CD4-positive, alpha-beta T cell (primary cell): Measurements from ENCODE around the gene NHSL2. TPM values are rescaled to one million over a fixed set of nuclear protein-coding genes. Genes with fewer than 3 reads are reported as not detected.

ENCODE experiments used
- ATAC-seq: fragments of 200-7000 bp; cut with Tn5 transposase; one replicate; pipeline ENCODE4 v1.10.0; 2022; ENCODE audit warnings: mild to moderate bottlenecking; ENCODE audit not compliant: poor library complexity
- CTCF ChIA-PET: fragments of 350-600 bp; sonication (Branson Sonifier 250); formaldehyde crosslinking; loops from one replicate; lab custom pipeline; 2021; ENCODE audit warnings: antibody characterized with exemption, inconsistent platforms; lab: Charles Lee
- POLR2A ChIA-PET: fragments of 350-600 bp; sonication (Branson Sonifier 250); formaldehyde crosslinking; loops from one replicate; lab custom pipeline; 2021; ENCODE audit warnings: antibody characterized with exemption, inconsistent platforms; lab: Charles Lee
- DNase-seq, 14 experiments: peaks; one replicate each; pipeline ENCODE4 v3.0.0-alpha.2; 2013 to 2020; ENCODE audit warnings: mixed read lengths in 2 of 14
- H3K27ac ChIP-seq, 2 donors: one replicate each; pipeline versions ENCODE4 v1.5.1 to v1.7.0; 2013; ENCODE audit warnings: low read length in 2 of 2, low read depth in 1 of 2, mild to moderate bottlenecking in 1 of 2
- H3K27me3 ChIP-seq, 2 experiments: 1 replicate in 1 of 2; 2 replicates in 1 of 2; pipeline versions ENCODE4 v1.6.1 to v1.7.0; 2013; ENCODE audit warnings: low read length in 2 of 2, control low read depth in 1 of 2, mild to moderate bottlenecking in 1 of 2, moderate library complexity in 1 of 2; ENCODE audit not compliant: insufficient read depth in 2 of 2, control insufficient read depth in 1 of 2
- H3K36me3 ChIP-seq: one replicate; pipeline ENCODE4 v1.6.1; 2013; ENCODE audit warnings: low read length, control low read depth; ENCODE audit not compliant: insufficient read depth
- H3K4me1 ChIP-seq: one replicate; pipeline ENCODE4 v1.6.1; 2013; ENCODE audit warnings: low read length, control low read depth; ENCODE audit not compliant: insufficient read depth
- H3K4me3 ChIP-seq: one replicate; pipeline ENCODE4 v1.5.1; 2013; ENCODE audit warnings: mild to moderate bottlenecking, low read length, moderate library complexity
- H3K9me3 ChIP-seq, 2 experiments: 1 replicate in 1 of 2; 2 replicates in 1 of 2; pipeline versions ENCODE4 v1.6.1 to v1.7.0; 2013; ENCODE audit warnings: low read length in 2 of 2, mild to moderate bottlenecking in 2 of 2, control low read depth in 1 of 2, moderate library complexity in 1 of 2; ENCODE audit not compliant: control insufficient read depth in 1 of 2, insufficient read depth in 1 of 2
- H3K27ac Mint-ChIP-seq: one replicate; pipeline ENCODE4 v1.8.0; 2020; ENCODE audit warnings: mixed read lengths
- H3K27me3 Mint-ChIP-seq: one replicate; pipeline ENCODE4 v1.8.0; 2021; ENCODE audit warnings: mixed read lengths
- H3K36me3 Mint-ChIP-seq: one replicate; pipeline ENCODE4 v1.8.0; 2021; ENCODE audit warnings: low read depth, mixed read lengths
- H3K4me1 Mint-ChIP-seq: one replicate; pipeline ENCODE4 v1.8.0; 2021; ENCODE audit warnings: low read depth, mixed read lengths
- H3K4me3 Mint-ChIP-seq: one replicate; pipeline ENCODE4 v1.8.0; 2020; ENCODE audit warnings: mild to moderate bottlenecking, mixed read lengths
- H3K9me3 Mint-ChIP-seq: one replicate; pipeline ENCODE4 v1.8.0; 2020; ENCODE audit warnings: mixed read lengths
- CTCF ChIP-seq: fragments of 200-600 bp; IDR thresholded peaks from one replicate; pipeline ENCODE4 v1.8.0; 2022; ENCODE audit warnings: antibody characterized with exemption, mild to moderate bottlenecking
- intact Hi-C, 2 experiments: fragments of 100-400 bp; cut with DNase I in 1 of 2; cut with micrococcal nuclease in 1 of 2; formaldehyde crosslinking; loops; one replicate each; pipeline versions ENCODE4 v1.15.1 to v1.9.0; 2023 to 2025; cut with DNase I, micrococcal nuclease
- total RNA-seq, 174 experiments: library from RNA in 2 of 174; stranded (reverse) in 2 of 174; gene quantifications; one replicate each; pipeline ENCODE4 v1.2.3 and lab custom pipeline; 2021 to 2026

NHSL2 gene
- total RNA-seq, 2 experiments from 2014 or later, result 1.3 to 1.5 TPM

DNA sequence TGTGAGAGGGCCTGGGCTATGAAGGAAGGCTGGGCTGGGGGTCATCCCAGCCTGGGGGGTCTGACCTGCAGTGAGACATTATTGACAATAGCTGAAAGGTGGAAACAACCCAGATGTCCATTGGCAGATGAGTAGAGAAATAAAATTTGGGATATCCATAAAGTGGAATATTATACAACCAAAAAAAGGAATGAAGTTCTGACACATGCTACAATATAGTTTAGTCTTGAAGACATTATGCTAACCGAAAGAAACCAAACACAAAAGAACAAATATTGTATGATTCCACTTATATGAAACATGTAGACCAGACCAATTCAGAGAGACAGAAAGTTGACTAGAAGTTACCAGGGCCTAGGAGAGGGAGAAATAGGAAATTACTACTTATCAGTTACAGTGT is 176.3 kb downstream of the NHSL2 start:
- CTCF ChIA-PET, result no interaction called here
- POLR2A ChIA-PET, result no interaction called here
- Mint-ChIP-seq H3K4me3 (no peak overlapping the region), H3K9me3 (no peaks in the 10 kb centered on the region), H3K36me3 (no peaks in the 10 kb centered on the region), H3K4me1 (no peaks in the 10 kb centered on the region), H3K27me3 (peaks cover 3% of the 10 kb centered on the region), H3K27ac (no peak overlapping the region)
- Histone ChIP-seq H3K36me3 (no peaks in the 10 kb centered on the region), H3K9me3 (no peaks in the 10 kb centered on the region), H3K4me1 (no peaks in the 10 kb centered on the region), H3K27ac (no peak overlapping the region), H3K27me3 (no peaks in the 10 kb centered on the region), H3K4me3 (no peak overlapping the region)
- intact Hi-C loops, result no loop called here
- no peak for DNase-seq
- no peak for TF ChIP-seq CTCF
- no peak for ATAC-seq

GRCh38 chrX:72088761-72089160 is 178.1 kb downstream of the NHSL2 start:
- no peak for ATAC-seq
- no peak overlapping the region for H3K27ac Mint-ChIP-seq

GRCh38 chrX:72089254-72089653 is 178.6 kb downstream of the NHSL2 start:
- CTCF ChIA-PET, result no interaction called here
- H3K4me3 Mint-ChIP-seq, result no peak overlapping the region
- no peak for DNase-seq
- Histone ChIP-seq H3K4me3 (no peak overlapping the region), H3K36me3 (no peaks in the 10 kb centered on the region), H3K27ac (no peak overlapping the region), H3K9me3 (no peaks in the 10 kb centered on the region), H3K27me3 (no peaks in the 10 kb centered on the region), H3K4me1 (no peaks in the 10 kb centered on the region)
- ATAC-seq, result no peak
- H3K27ac Mint-ChIP-seq, result no peak overlapping the region
- no peak for TF ChIP-seq CTCF
- intact Hi-C loops, result no loop called here
- H3K9me3 Mint-ChIP-seq, result no peaks in the 10 kb centered on the region
- no peaks in the 10 kb centered on the region for H3K4me1 Mint-ChIP-seq
- peaks cover 8% of the 10 kb centered on the region for H3K27me3 Mint-ChIP-seq
- H3K36me3 Mint-ChIP-seq, result no peaks in the 10 kb centered on the region
- POLR2A ChIA-PET, result no interaction called here

More at GRCh38 chrX:72088761-72089160, 178.1 kb downstream of the NHSL2 start:
- ChIA-PET CTCF (no interaction called here), POLR2A (no interaction called here)
- Mint-ChIP-seq H3K36me3 (no peaks in the 10 kb centered on the region), H3K4me1 (no peaks in the 10 kb centered on the region), H3K4me3 (no peak overlapping the region), H3K27me3 (peaks cover 8% of the 10 kb centered on the region), H3K9me3 (no peaks in the 10 kb centered on the region)
- Histone ChIP-seq H3K4me1 (no peaks in the 10 kb centered on the region), H3K4me3 (no peak overlapping the region), H3K27me3 (no peaks in the 10 kb centered on the region), H3K36me3 (no peaks in the 10 kb centered on the region), H3K9me3 (no peaks in the 10 kb centered on the region), H3K27ac (no peak overlapping the region)
- DNase-seq, result no peak
- TF ChIP-seq CTCF, result no peak
- intact Hi-C loops, result no loop called here
